Heart left ventricle (tissue), 16 donors: Measurements from ENCODE around the gene RPGRIP1. TPM values are rescaled to one million over a fixed set of nuclear protein-coding genes. Genes with fewer than 3 reads are reported as not detected.
"Not testable (repeated sequence)": the region's sequence is repeated elsewhere in the genome, so short reads cannot be mapped to it uniquely, and the experiment has no call there.

Source experiments
- ATAC-seq, 4 donors: fragments of 200-7000 bp; cut with Tn5 transposase; one replicate each; pipeline ENCODE4 v1.9.1; 2020 to 2022; ENCODE audit warnings: moderate library complexity in 4 of 4, mild to moderate bottlenecking in 3 of 4, moderate number of reproducible peaks in 1 of 4
- DNase-seq, 5 donors: peaks; one replicate each; pipeline ENCODE4 v3.0.0-alpha.2; 2020
- H3K27ac ChIP-seq, 12 donors: fragments of 200-600 bp; sonication (generic) in 4 of 12; one replicate each; pipeline versions ENCODE4 v1.5.0 to v1.8.0; 2016 to 2022; ENCODE audit warnings: mild to moderate bottlenecking in 2 of 12
- H3K27me3 ChIP-seq, 9 donors: fragments of 200-600 bp; sonication (generic) in 2 of 9; one replicate each; pipeline versions ENCODE4 v1.5.1 to v1.8.0; 2016 to 2022; ENCODE audit warnings: mild to moderate bottlenecking in 3 of 9
- H3K36me3 ChIP-seq, 9 donors: fragments of 200-600 bp; sonication (generic) in 2 of 9; one replicate each; pipeline versions ENCODE4 v1.5.0 to v1.8.0; 2018 to 2022; ENCODE audit warnings: mild to moderate bottlenecking in 2 of 9
- H3K4me1 ChIP-seq, 12 donors: fragments of 200-600 bp; sonication (generic) in 4 of 12; one replicate each; pipeline versions ENCODE4 v1.5.0 to v1.8.0; 2016 to 2022; ENCODE audit warnings: mild to moderate bottlenecking in 3 of 12
- H3K4me3 ChIP-seq, 12 donors: fragments of 200-600 bp; sonication (generic) in 4 of 12; one replicate each; pipeline versions ENCODE4 v1.5.0 to v1.8.0; 2017 to 2022; ENCODE audit warnings: mild to moderate bottlenecking in 9 of 12, moderate library complexity in 4 of 12
- H3K9me3 ChIP-seq, 12 donors: fragments of 200-600 bp; sonication (generic) in 4 of 12; one replicate each; pipeline versions ENCODE4 v1.5.0 to v1.8.0; 2016 to 2022; ENCODE audit warnings: mild to moderate bottlenecking in 1 of 12
- POLR2A ChIP-seq, 2 donors: fragments of 450-650 bp; IDR thresholded peaks; one replicate each; pipeline ENCODE4 v1.6.1; 2017; ENCODE audit warnings: antibody characterized with exemption in 2 of 2, mild to moderate bottlenecking in 2 of 2, moderate library complexity in 2 of 2
- WGBS, 4 donors: extraction: QIAGEN DNeasy Blood & Tissue Kit in 2 of 4; methylation state at CpG; one replicate each; pipeline versions ENCODE4 v1.1.5 to v1.1.7; 2013 to 2018; 5-methylcytosine and 5-hydroxymethylcytosine counted together
- intact Hi-C, 10 donors: fragments of 100-400 bp; cut with DNase I; formaldehyde crosslinking; loops; one replicate each; pipeline versions ENCODE4 v1.11.1 to v1.14.2; 2022
- polyA plus RNA-seq, 2 donors: library from polyadenylated mRNA; stranded (reverse); fragments of 200-250 nt; gene quantifications; one replicate each; pipeline ENCODE4 v1.2.3, GENCODE V29; 2013
- total RNA-seq, 9 donors: library from RNA; depleted of rRNA in 2 of 9; stranded (reverse); fragments of >200 nt in 2 of 9; fragmentation: NEBNext Ultra II Directional in 3 of 9; extraction: Animal tissue kit (Norgen Biotek cat#: 25700) in 3 of 9; gene quantifications; one replicate each; pipeline versions ENCODE4 v1.1.0 to v1.2.4, GENCODE V29; 2016 to 2023
- TF ChIP-seq, protein P1 (sequence below), 12 donors: fragments of 200-600 bp; sonication (generic) in 4 of 12; IDR thresholded peaks; one replicate each; pipeline versions ENCODE4 v1.5.0 to v1.8.0; 2018 to 2022; ENCODE audit warnings: antibody characterized with exemption in 12 of 12, mild to moderate bottlenecking in 5 of 12
- donor health status: ischemic (EF 13 %, LVEDD 7.1; RV severe dilation, severe dysfunction).
- donor health status: healthy with polysubstance abuse.
- donor health status: DM: no; HTN: yes; CAD: no.
- donor health status: DM: no; HTN: no; CAD: no.
- donor health status: ischemic (EF 25% LVEDD 6.9; RV normal size, moderate dysfunction).
- donor health status: ischemic (EF 25% LVEDD 5.7; RV mildly dilated, moderate dysfunction).
- donor health status: healthy.
- donor health status: DM: yes; HTN: yes; CAD: no.
- donor health status: ischemic (EF 35%, LVEDD 5.7; RV mildly dilated, moderate dysfunction).
- donor health status: nonischemic (EF 11% LVEDD 7.7; RV severe dilation, severe dysfunction).
- donor health status: DM: yes; HTN: yes; CAD: no.
- donor health status: PGD.
- donor health status: ischemic (EF 29% LVEDD 5.4; RV normal size, mild dysfunction).
- donor health status: nonischemic (EF 23%, LVEDD 6.1; RV moderate dilation, normal function).

RPGRIP1 gene
- total and polyA plus RNA-seq, 11 donors, result 0.12 to 0.81 (median 0.33) TPM; not detected in 1

DNA sequence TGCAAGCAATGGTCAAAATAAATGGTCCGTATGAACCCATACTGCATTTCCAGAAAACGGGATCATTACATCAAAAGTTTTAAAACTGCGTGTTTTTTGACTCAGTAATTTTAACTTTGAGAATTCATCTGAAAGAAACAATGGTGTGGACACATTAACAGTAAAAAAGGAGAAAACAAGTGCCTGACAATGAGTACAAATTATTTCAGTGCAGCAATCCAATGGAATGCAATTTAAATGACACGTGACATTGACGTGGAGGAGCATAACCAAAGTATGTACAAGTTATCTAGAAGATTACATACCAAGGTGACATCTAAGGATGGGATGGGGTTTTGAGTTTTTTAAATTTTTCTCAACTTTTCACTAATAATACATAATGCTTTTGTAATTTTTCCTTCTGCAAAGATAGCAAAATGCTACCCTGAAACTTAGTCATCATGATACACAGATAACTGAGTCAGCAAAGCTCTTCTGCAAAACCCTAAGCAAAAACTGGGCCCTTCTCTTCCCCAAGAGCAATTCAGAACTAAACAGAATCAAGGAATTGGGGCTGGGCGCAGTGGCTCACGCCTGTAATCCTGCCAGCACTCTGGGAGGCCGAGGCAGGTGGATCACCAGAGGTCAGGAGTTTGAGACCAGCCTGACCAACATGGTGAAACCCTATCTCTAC lies 31.0 kb upstream of the RPGRIP1 start:
- intact Hi-C loops, result no loop called here
- H3K27me3 ChIP-seq, result no peaks in the 10 kb centered on the region
- peaks cover 0 to 99% (median 68%) of the 10 kb centered on the region in 9 donors for H3K36me3 ChIP-seq
- no peak overlapping the region for H3K27ac ChIP-seq
- H3K9me3 ChIP-seq, result peaks cover 0 to 5% (median 0%) of the 10 kb centered on the region in 12 donors
- H3K4me3 ChIP-seq, result no peak overlapping the region
- WGBS, 4 donors, result 82 to 88% (median 86%) methylated on average over 8 of the region's 8 CpGs
- DNase-seq (no peak), ATAC-seq (no peak)
- TF ChIP-seq POLR2A (IDR thresholded peaks at IDR 0.05), result no peak
- TF ChIP-seq, protein P1, sequence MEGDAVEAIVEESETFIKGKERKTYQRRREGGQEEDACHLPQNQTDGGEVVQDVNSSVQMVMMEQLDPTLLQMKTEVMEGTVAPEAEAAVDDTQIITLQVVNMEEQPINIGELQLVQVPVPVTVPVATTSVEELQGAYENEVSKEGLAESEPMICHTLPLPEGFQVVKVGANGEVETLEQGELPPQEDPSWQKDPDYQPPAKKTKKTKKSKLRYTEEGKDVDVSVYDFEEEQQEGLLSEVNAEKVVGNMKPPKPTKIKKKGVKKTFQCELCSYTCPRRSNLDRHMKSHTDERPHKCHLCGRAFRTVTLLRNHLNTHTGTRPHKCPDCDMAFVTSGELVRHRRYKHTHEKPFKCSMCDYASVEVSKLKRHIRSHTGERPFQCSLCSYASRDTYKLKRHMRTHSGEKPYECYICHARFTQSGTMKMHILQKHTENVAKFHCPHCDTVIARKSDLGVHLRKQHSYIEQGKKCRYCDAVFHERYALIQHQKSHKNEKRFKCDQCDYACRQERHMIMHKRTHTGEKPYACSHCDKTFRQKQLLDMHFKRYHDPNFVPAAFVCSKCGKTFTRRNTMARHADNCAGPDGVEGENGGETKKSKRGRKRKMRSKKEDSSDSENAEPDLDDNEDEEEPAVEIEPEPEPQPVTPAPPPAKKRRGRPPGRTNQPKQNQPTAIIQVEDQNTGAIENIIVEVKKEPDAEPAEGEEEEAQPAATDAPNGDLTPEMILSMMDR (IDR thresholded peaks at IDR 0.05), result no peak
- peaks cover 0 to 74% (median 9%) of the 10 kb centered on the region in 12 donors for H3K4me1 ChIP-seq

- peaks cover 0 to 2% (median 0%) of the 10 kb centered on the region in 12 donors for H3K9me3 ChIP-seq
- no peaks in the 10 kb centered on the region for H3K27me3 ChIP-seq
- no peak overlapping the region for H3K27ac ChIP-seq
- ATAC-seq (no peak), DNase-seq (no peak)
- no peak overlapping the region for H3K4me3 ChIP-seq
- H3K4me1 ChIP-seq, result peaks cover 0 to 78% (median 20%) of the 10 kb centered on the region in 12 donors
- peaks cover 0 to 99% (median 72%) of the 10 kb centered on the region in 9 donors for H3K36me3 ChIP-seq
- intact Hi-C loops, result loop anchor here in 1 of 10 donors (10.0 kb wide), 1 partner anchor 134 kb away; the partner anchor contains the start of gene SUPT16H
- 94 to 97% (median 95%) methylated on average over 5 of the region's 5 CpGs for WGBS, 4 donors
- TF ChIP-seq, protein P1 (IDR thresholded peaks at IDR 0.05), result no peak
- no peak for TF ChIP-seq POLR2A (IDR thresholded peaks at IDR 0.05)
Measured at GRCh38 chr14:21251215-21251614, 28.7 kb upstream of the RPGRIP1 start.

GRCh38 chr14:21252149-21252548 lies 27.7 kb upstream of the RPGRIP1 start:
- Histone ChIP-seq H3K27me3 (no peaks in the 10 kb centered on the region), H3K4me3 (no peak overlapping the region), H3K9me3 (no peaks in the 10 kb centered on the region), H3K36me3 (peaks cover 0 to 100% (median 82%) of the 10 kb centered on the region in 9 donors), H3K4me1 (peaks cover 0 to 78% (median 27%) of the 10 kb centered on the region in 12 donors), H3K27ac (no peak overlapping the region)
- intact Hi-C loops, result loop anchor here in 1 of 10 donors (10.0 kb wide), 1 partner anchor 133 kb away; the partner anchor contains the start of gene SUPT16H
- TF ChIP-seq, protein P1 (IDR thresholded peaks at IDR 0.05), result no peak
- no peak for TF ChIP-seq POLR2A (IDR thresholded peaks at IDR 0.05)
- ATAC-seq (no peak), DNase-seq (no peak)
- whole genome bisulfite sequencing, 4 donors, result 89 to 91% (median 90%) methylated on average over 2 of the region's 2 CpGs

DNA sequence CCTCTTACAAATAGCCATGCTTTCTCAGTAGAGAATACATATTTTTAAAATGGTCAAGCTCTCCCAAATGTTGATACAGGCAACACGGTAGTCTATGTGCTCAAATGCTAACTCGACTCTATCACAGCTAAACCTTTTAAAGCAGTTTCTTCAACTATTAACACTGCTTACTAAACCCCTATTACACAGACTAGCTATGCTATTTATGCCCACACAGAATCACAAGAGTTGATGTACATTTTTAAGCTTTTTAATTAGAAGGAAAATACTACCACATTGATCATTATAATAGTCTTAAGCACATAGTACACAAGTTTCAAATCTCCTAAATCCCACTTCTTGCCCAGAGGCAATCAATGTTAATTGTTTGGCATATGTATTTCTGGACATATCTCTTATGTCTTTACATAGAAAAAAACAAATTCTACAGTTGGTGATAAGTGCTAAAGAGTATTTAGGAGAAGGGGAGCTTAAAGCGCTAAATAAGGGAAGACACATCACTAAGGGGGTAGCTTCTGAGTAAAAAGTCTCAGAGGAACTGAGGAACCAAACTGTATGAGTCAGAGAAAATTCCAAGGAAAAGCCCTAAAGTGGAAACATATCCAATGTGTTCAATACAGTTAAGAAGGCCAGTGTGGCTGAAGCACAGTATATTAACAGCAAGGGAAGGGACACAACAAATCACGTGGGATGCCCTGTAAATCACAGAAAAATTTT lies 24.3 kb upstream of the RPGRIP1 start:
- intact Hi-C loops, result loop anchor here in 1 of 10 donors (10.0 kb wide), 1 partner anchor 129 kb away; the partner anchor contains the start of gene SUPT16H
- peaks cover 0 to 97% (median 89%) of the 10 kb centered on the region in 9 donors for H3K36me3 ChIP-seq
- DNase-seq (no peak), ATAC-seq (no peak)
- H3K9me3 ChIP-seq, result no peaks in the 10 kb centered on the region
- TF ChIP-seq, protein P1 (IDR thresholded peaks at IDR 0.05), result no peak
- no peak for TF ChIP-seq POLR2A (IDR thresholded peaks at IDR 0.05)
- no peaks in the 10 kb centered on the region for H3K27me3 ChIP-seq
- H3K4me1 ChIP-seq, result peaks cover 3 to 76% (median 50%) of the 10 kb centered on the region in 12 donors
- peak overlapping the region in 1 of 12 donors; percentile 44 for H3K27ac ChIP-seq
- 53 to 74% (median 63%) methylated on average over 4 of the region's 4 CpGs for WGBS, 4 donors
- H3K4me3 ChIP-seq, result no peak overlapping the region

DNA sequence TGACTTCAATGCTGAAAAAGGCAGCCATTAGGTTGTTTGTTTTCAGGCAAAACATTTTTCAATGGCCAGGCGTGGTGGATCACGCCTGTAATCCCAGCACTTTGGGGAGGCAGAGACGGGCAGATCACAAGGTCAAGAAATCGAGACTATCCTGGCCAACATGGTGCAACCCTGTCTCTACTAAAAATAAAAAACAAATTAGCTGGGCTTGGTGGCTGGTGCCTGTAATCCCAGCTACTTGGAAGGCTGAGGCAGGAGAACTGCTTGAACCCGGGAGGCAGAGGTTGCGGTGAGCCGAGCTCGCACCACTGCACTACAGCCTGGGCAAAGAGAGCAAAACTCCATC lies 23.8 kb upstream of the RPGRIP1 start:
- peaks cover 0 to 97% (median 89%) of the 10 kb centered on the region in 9 donors for H3K36me3 ChIP-seq
- not testable (repeated sequence) for ATAC-seq, H3K9me3 ChIP-seq, H3K4me3 ChIP-seq, DNase-seq, H3K27me3 ChIP-seq
- peaks cover 3 to 81% (median 52%) of the 10 kb centered on the region in 12 donors for H3K4me1 ChIP-seq
- peak overlapping the region in 1 of 12 donors; percentile 44 for H3K27ac ChIP-seq
- WGBS, 4 donors, result 83 to 91% (median 85%) methylated on average over 8 of the region's 8 CpGs
- intact Hi-C loops, result loop anchor here in 1 of 10 donors (10.0 kb wide), 1 partner anchor 129 kb away; the partner anchor contains the start of gene SUPT16H
